AG09309 (cell line): ENCODE data around the gene TBC1D19.
"Not testable (repeated sequence)": the region's sequence is repeated elsewhere in the genome, so short reads cannot be mapped to it uniquely, and the experiment has no call there.

Source experiments
- DNase-seq: peaks from one replicate; pipeline ENCODE4 v3.0.0-alpha.2; 2010; ENCODE audit warnings: low read depth
- H3K4me3 ChIP-seq: 2 replicates; pipeline ENCODE4 v1.5.1; 2011; ENCODE audit warnings: mild to moderate bottlenecking, low read depth, low read length, moderate library complexity; ENCODE audit not compliant: control insufficient read depth
- TF ChIP-seq, protein P1 (sequence below): IDR thresholded peaks from 2 replicates; pipeline ENCODE4 v1.5.1; 2011; ENCODE audit warnings: mild to moderate bottlenecking, low read depth, low read length, inconsistent platforms; ENCODE audit not compliant: insufficient read depth, control insufficient read depth; ENCODE audit errors: missing control alignments

Gene TBC1D19

DNA sequence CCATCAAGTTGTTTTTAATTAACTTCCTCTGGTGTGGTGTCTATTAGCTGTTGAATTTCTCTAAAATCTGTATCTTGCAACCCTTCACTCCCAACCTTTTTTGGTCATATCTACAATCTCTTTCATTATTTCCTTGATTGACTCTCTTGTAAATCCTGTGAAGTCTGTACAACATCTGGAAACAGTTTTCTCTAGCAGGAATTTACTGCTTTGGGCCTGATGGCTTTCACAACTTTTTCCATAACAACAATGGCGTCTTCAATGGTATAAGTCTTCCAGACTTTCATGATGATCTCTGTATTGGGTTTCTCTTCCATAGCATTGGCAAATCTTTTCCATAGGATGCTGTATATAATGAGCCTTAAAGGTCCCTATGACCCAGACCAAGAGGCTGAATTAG lies 49.0 kb downstream of the TBC1D19 start:
- DNase-seq: no peak
- TF ChIP-seq, protein P1, sequence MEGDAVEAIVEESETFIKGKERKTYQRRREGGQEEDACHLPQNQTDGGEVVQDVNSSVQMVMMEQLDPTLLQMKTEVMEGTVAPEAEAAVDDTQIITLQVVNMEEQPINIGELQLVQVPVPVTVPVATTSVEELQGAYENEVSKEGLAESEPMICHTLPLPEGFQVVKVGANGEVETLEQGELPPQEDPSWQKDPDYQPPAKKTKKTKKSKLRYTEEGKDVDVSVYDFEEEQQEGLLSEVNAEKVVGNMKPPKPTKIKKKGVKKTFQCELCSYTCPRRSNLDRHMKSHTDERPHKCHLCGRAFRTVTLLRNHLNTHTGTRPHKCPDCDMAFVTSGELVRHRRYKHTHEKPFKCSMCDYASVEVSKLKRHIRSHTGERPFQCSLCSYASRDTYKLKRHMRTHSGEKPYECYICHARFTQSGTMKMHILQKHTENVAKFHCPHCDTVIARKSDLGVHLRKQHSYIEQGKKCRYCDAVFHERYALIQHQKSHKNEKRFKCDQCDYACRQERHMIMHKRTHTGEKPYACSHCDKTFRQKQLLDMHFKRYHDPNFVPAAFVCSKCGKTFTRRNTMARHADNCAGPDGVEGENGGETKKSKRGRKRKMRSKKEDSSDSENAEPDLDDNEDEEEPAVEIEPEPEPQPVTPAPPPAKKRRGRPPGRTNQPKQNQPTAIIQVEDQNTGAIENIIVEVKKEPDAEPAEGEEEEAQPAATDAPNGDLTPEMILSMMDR: no peak
- H3K4me3 ChIP-seq: no peak overlapping the region

DNA sequence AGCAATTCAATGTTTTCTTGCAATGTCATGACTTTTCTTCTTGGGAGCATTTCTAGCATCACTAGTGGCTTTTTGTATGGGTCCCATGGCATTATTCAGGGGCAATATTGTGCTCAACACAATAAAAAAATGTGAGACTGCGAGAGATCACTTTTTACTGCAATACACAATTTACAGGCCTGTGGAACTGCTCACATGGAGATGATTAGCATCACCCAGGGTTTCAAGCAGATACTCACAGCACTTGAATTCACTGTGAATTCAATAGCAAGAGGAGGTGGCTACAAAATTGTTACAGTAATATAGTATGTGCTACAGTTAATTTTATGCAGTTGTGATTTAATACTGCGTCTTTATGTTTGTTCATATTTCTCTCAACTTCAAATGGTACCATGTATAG lies 50.4 kb downstream of the TBC1D19 start:
- no peak overlapping the region for H3K4me3 ChIP-seq
- no peak for DNase-seq
- TF ChIP-seq, protein P1: no peak

DNA sequence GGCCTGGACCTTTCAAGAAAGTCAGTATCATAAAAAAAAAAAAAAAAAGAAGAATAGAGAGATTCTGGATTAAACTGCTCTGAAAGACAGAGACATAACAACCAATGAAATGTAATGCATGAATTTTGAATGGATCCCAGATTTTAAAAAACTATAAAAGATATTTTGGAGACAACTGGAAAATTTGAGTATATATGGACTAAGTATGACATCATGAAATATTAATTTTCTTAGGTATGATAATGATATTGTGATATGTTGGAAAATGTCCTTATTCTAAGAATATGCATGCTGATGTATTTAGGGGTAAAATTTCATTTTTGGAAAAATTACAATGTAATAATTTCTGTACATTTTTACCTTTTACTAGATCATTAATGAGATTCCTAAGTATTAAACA lies 52.6 kb downstream of the TBC1D19 start:
- no peak for DNase-seq
- no peak overlapping the region for H3K4me3 ChIP-seq
- TF ChIP-seq, protein P1: no peak

GRCh38 chr4:26640639-26641038 lies 56.8 kb downstream of the TBC1D19 start:
- not testable (repeated sequence) for DNase-seq

GRCh38 chr4:26647523-26648224 lies 63.8 kb downstream of the TBC1D19 start:
- no peak for DNase-seq
- TF ChIP-seq, protein P1: no peak
- H3K4me3 ChIP-seq: no peak overlapping the region

More at GRCh38 chr4:26640639-26641038, 56.8 kb downstream of the TBC1D19 start:
- not testable (repeated sequence) for H3K4me3 ChIP-seq

DNA sequence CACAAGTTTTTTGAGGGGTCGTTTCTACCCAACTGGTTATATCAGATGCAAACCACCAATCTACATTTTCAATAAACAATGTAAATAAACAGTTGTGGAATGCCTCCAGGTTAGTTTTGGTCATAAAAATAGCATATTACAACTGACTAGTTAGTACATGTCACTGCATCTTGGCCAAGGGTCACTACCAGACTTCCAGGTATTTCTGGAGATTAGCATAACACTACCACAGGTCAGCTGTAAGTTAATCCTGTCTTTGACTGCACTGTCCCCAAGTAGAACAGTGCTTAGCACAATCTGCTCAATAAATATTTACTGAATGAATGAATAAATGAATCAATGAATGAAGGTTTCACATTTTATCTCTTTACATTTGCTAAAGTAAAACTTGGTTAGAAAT lies 64.4 kb downstream of the TBC1D19 start:
- no peak overlapping the region for H3K4me3 ChIP-seq
- no peak for DNase-seq

DNA sequence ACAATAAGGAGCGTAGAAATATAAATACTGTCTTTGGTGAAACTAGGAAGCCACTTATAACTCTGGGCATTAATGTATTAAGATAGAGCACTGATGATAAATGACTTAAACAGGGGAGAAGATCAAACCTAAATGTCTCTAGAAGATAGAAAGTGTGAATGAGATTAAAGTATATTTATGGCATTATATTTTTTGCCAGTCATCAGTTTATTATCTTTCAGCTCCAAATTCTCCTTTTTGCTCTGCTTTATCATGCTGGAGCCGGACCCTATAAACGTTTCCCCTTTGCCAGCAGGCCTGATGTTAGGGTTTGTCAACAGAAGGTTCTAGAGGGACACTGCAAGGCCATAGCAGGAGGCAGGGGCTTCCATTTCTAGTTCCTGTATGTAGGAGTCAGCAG lies 76.4 kb downstream of the TBC1D19 start:
- DNase-seq: no peak
- no peak overlapping the region for H3K4me3 ChIP-seq
- TF ChIP-seq, protein P1: no peak

More for the DNA sequence above, 64.4 kb downstream of the TBC1D19 start:
- TF ChIP-seq, protein P1: no peak
